Fibroblast of mammary gland (primary cell): ENCODE results near the gene ITPR3.
A peak's percentile ranks its signal among the peaks of the same experiment; 100 is the strongest.

ENCODE experiments used
- DNase-seq: peaks from one replicate; pipeline ENCODE4 v3.0.0-alpha.2; 2010; ENCODE audit warnings: low read depth
- H3K4me3 ChIP-seq: 2 replicates; pipeline ENCODE4 v1.5.1; 2011; ENCODE audit warnings: low read depth, mild to moderate bottlenecking, low read length, moderate library complexity; ENCODE audit not compliant: control insufficient read depth
- CTCF ChIP-seq: conservative IDR thresholded peaks from 2 replicates; pipeline ENCODE4 v1.5.1; 2011; ENCODE audit warnings: low read depth, low read length, inconsistent platforms; ENCODE audit not compliant: control insufficient read depth, insufficient read depth

ITPR3 gene

DNA sequence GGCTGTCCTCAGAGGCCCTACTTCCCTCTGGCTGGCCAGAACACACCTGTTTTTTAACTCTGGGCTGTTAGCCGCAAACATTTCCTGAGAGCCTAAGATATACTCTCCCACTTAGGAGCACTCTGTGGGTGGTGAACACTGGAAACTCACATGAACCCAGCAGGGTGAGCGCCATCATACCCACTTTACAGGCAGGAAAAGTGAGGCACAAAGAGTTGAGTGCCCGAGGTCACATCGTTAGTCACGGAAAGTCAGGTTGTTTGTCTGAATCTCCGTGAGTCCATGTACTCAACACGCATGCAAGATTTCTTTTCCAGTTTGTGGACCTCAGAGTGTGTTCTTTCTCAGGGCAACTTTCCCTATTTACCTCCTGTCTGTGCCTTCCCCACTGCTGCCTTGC, 43.0 kb upstream of the ITPR3 start:
- TF ChIP-seq CTCF, result no peak
- no peak overlapping the region for H3K4me3 ChIP-seq
- DNase-seq, result no peak

DNA sequence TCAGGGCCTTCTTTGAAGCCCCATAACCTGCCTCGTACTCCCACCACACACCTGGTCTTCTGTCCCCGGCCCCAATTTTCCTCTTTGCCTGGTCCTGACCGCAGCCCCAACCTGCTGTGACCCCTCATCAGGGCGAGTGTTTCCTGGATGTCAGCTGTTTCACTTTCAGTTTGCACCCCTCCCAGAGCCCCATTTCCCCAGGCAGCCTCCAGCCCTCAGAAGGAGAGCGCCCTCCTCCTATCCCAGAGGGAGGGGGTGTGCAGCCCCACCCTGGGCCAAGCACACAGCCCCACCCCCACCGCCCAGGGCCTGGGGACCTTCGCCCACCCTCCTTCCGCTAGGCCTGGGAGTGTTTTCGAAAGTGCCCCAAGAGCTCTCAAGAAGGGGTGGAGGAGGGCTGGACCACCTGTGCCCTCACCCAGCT, 42.5 kb upstream of the ITPR3 start:
- TF ChIP-seq CTCF, result no peak
- no peak for DNase-seq
- peak overlapping the region; percentile 22 for H3K4me3 ChIP-seq

- peak; percentile 40 for TF ChIP-seq CTCF
- H3K4me3 ChIP-seq, result peak within 1 kb of the TSS; percentile 88
These were observed 41.1 kb upstream of the ITPR3 start, which contains the start of gene BAK1 for GRCh38 chr6:33579828-33580714. TSS of gene BAK1 (minus strand) at chr6:33580276. CDS start at chr6:33577604, 2,672 bp downstream.

DNA sequence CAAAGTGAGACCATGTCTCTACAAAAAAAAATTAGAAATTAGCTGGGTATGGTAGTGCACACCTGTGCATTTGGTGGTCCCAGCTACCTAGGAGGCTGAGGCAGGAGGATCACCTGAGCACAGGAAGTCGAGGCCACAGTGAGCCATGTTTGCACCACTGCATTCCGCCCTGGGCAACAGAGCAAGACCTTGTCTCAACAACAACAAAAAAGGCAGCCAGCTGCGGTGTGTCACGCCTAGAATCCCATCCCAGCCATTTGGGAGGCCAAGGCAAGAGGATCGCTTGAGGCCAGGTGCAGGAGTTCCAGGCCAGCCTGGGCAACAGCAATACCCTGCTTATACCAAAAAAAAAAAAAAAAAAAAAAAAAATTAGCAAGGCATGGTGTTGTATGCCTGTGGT, 39.9 kb upstream of the ITPR3 start:
- DNase-seq, result no peak
- TF ChIP-seq CTCF, result no peak
- no peak overlapping the region for H3K4me3 ChIP-seq

More at GRCh38 chr6:33579828-33580714, 41.1 kb upstream of the ITPR3 start, which contains the start of gene BAK1:
- DNase-seq, result peak; percentile 85

GRCh38 chr6:33583591-33584155, 37.4 kb upstream of the ITPR3 start:
- no peak for DNase-seq
- H3K4me3 ChIP-seq, result no peak overlapping the region
- peak; percentile 38 for TF ChIP-seq CTCF

DNA sequence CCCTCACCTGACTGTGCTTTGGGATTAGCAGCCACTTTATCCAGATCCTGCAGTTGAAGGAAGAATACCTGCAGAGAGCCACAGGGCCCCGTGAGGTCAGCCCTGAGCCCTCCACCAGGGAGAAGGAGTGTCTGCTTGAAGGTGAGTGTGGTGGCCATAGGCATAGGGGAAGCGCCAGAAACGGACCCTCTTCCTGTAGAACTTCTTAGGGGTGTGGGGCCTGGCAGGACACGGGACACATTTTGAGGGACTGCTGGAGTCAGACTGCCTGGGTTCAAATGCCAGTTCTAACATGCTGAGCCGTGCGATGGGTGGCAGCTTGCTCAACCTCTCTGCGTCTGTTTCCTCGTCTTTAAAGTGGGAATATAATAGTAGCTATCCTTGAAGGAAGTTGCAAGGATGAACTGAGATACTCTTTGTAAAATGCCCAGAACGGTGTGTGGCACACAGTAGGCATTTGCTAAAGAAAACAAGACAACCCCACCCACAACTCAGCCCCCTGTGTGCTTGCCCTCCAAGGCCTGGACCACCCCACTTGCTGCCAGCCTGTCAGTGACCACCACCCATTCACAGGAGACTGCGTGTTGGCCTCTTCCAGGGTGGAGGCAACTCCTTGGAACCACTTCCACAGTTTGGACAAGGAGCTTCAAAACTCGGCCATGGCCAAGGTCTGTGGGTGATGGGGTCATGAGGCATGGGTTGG, 36.3 kb upstream of the ITPR3 start:
- TF ChIP-seq CTCF, result no peak
- no peak overlapping the region for H3K4me3 ChIP-seq
- DNase-seq, result no peak
